Caco-2 (cell line): ENCODE results near the gene MACC1. TPM values are rescaled to one million over a fixed set of nuclear protein-coding genes. Genes with fewer than 3 reads are reported as not detected.

Source experiments
- BruUV-seq: library from RNA; stranded (reverse); fragments of 400-500 nt; replicated peaks from 2 replicates; lab custom pipeline; 2021; lab: Mats Ljungman, UMichigan
- CTCF ChIA-PET: fragments of 300-600 bp; sonication (Branson Sonifier 250); formaldehyde crosslinking; loops from one replicate; lab custom pipeline; 2022; ENCODE audit warnings: antibody characterized with exemption; lab: Charles Lee
- POLR2A ChIA-PET: fragments of 300-600 bp; sonication (Branson Sonifier 250); formaldehyde crosslinking; loops from one replicate; lab custom pipeline; 2022; ENCODE audit warnings: antibody characterized with exemption; lab: Charles Lee
- DNase-seq, 2 experiments: peaks; one replicate each; pipeline versions ENCODE4 v3.0.0 to v3.0.0-alpha.2; 2020 to 2022
- H3K27me3 ChIP-seq: replicated peaks from 2 replicates; pipeline ENCODE4 v1.6.0; 2011; ENCODE audit warnings: low read length; ENCODE audit not compliant: control insufficient read depth, insufficient read depth
- H3K36me3 ChIP-seq: 2 replicates; pipeline ENCODE4 v1.5.1; 2011; ENCODE audit warnings: low read length; ENCODE audit not compliant: control insufficient read depth, insufficient read depth
- H3K4me1 ChIP-seq: fragments of 250-450 bp; sonication (Bioruptor Pico); 2 replicates; pipeline ENCODE4 v1.5.1; 2020; ENCODE audit warnings: mild to moderate bottlenecking
- H3K4me3 ChIP-seq: 2 replicates; pipeline ENCODE4 v1.5.1; 2011; ENCODE audit warnings: low read depth, mild to moderate bottlenecking, control low read depth, low read length
- H3K9me3 ChIP-seq: fragments of 250-450 bp; sonication (Bioruptor Pico); 2 replicates; pipeline ENCODE4 v1.5.1; 2020; ENCODE audit warnings: mild to moderate bottlenecking, moderate library complexity
- H3K27ac Mint-ChIP-seq: one replicate; pipeline ENCODE4 v1.8.0; 2022; ENCODE audit warnings: mixed read lengths; ENCODE audit not compliant: unreplicated experiment
- H3K27me3 Mint-ChIP-seq: one replicate; pipeline ENCODE4 v1.8.0; 2022; ENCODE audit warnings: mixed read lengths; ENCODE audit not compliant: insufficient read depth, unreplicated experiment
- H3K36me3 Mint-ChIP-seq: one replicate; pipeline ENCODE4 v1.8.0; 2022; ENCODE audit warnings: mild to moderate bottlenecking, mixed read lengths; ENCODE audit not compliant: insufficient read depth, unreplicated experiment
- H3K4me1 Mint-ChIP-seq: one replicate; pipeline ENCODE4 v1.8.0; 2022; ENCODE audit warnings: low read depth, mixed read lengths; ENCODE audit not compliant: unreplicated experiment
- H3K4me3 Mint-ChIP-seq: one replicate; pipeline ENCODE4 v1.8.0; 2022; ENCODE audit warnings: mild to moderate bottlenecking, moderate library complexity, mixed read lengths; ENCODE audit not compliant: unreplicated experiment
- H3K9me3 Mint-ChIP-seq: one replicate; pipeline ENCODE4 v1.8.0; 2022; ENCODE audit warnings: mixed read lengths; ENCODE audit not compliant: unreplicated experiment
- intact Hi-C: fragments of 100-400 bp; cut with micrococcal nuclease; formaldehyde crosslinking; loops from one replicate; pipeline ENCODE4 v1.10.0; 2022; ENCODE audit not compliant: unreplicated experiment
- total RNA-seq: library from RNA; stranded (reverse); gene quantifications from 2 replicates; pipeline ENCODE4 v1.2.3, GENCODE V29; 2022
- TF ChIP-seq, protein P1 (sequence below), 2 experiments: fragments of 200-600 bp in 1 of 2; IDR thresholded peaks; 1 replicate in 1 of 2; 2 replicates in 1 of 2; pipeline versions ENCODE4 v1.5.1 to v1.8.0; 2011 to 2022; ENCODE audit warnings: antibody characterized with exemption in 1 of 2, control low read depth in 1 of 2, inconsistent platforms in 1 of 2, low read depth in 1 of 2, low read length in 1 of 2, mild to moderate bottlenecking in 1 of 2, moderate library complexity in 1 of 2; ENCODE audit not compliant: insufficient read depth in 1 of 2, severe bottlenecking in 1 of 2, unreplicated experiment in 1 of 2

MACC1 gene
- total RNA-seq, 1 experiment from 2014 or later, result 87.7 TPM

DNA sequence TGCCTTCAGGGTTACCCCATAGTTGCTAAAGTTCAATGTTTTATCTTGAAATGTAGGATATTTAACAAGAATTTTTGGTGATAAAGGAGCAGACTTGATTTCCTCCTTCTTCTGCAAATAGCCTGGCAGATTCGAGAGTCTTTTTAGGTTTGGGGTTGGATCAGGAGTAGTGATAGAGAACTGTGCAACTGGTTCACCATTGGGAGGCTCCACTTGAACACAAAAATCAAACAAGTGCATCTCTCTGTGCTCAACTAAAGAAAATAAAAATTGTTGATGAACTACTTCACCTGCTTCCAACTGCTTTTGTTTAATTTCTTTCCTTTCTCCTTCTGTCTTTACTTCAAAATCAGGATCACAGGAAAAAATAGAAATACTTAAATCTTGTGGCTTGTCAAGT is 58.5 kb downstream of the MACC1 start:
- ChIA-PET POLR2A (no interaction called here), CTCF (interaction anchor here (1.1 to 2.2 kb wide), 2 partner anchors 176 to 411 kb away, joined by 3 to 6 read pairs; no protein-coding TSS in a partner anchor)
- peak in 1 of 2 experiments; percentile 10 for DNase-seq
- BruUV-seq, result TSS peak; percentile 27
- Mint-ChIP-seq H3K27ac (peak overlapping the region; percentile 66), H3K36me3 (peaks cover 80% of the 10 kb centered on the region), H3K4me3 (peak overlapping the region; percentile 25), H3K27me3 (no peaks in the 10 kb centered on the region), H3K9me3 (no peaks in the 10 kb centered on the region), H3K4me1 (peaks cover 16% of the 10 kb centered on the region)
- TF ChIP-seq, protein P1, sequence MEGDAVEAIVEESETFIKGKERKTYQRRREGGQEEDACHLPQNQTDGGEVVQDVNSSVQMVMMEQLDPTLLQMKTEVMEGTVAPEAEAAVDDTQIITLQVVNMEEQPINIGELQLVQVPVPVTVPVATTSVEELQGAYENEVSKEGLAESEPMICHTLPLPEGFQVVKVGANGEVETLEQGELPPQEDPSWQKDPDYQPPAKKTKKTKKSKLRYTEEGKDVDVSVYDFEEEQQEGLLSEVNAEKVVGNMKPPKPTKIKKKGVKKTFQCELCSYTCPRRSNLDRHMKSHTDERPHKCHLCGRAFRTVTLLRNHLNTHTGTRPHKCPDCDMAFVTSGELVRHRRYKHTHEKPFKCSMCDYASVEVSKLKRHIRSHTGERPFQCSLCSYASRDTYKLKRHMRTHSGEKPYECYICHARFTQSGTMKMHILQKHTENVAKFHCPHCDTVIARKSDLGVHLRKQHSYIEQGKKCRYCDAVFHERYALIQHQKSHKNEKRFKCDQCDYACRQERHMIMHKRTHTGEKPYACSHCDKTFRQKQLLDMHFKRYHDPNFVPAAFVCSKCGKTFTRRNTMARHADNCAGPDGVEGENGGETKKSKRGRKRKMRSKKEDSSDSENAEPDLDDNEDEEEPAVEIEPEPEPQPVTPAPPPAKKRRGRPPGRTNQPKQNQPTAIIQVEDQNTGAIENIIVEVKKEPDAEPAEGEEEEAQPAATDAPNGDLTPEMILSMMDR (IDR thresholded peaks at IDR 0.05; ENCODE audit: insufficient read depth in 1 of 2, low read depth in 1 of 2, low read length in 1 of 2, severe bottlenecking in 1 of 2, unreplicated experiment in 1 of 2), result no peak
- Histone ChIP-seq H3K9me3 (no peaks in the 10 kb centered on the region), H3K4me3 (no peak overlapping the region), H3K27me3 (no peaks in the 10 kb centered on the region), H3K4me1 (peaks cover 15% of the 10 kb centered on the region; the same call in 1 of the 2 replicates), H3K36me3 (peaks cover 2% of the 10 kb centered on the region; the same call in 1 of the 2 replicates)
- intact Hi-C loops, result loop anchor here (1.0 to 5.0 kb wide), 4 partner anchors 60 to 439 kb away; no protein-coding TSS in a partner anchor

DNA sequence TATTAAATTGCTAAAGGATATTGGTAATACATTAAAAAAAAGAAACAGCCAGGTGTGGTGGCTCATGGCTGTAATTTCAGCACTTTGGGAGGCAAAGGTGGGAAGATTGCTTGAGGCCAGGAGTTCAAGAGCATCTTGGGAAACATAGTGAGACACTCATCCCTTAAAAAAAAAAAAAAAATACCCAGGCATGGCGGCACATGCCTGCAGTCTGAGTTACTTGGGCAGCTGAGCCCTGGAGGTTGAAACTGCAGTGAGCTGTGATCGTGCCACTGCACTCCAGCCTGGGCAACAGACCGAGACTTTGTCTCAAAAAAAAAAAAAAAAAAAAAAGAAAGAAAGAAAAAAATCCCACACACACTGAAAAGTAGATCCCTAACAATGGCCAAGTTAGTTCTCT is 59.7 kb downstream of the MACC1 start:
- H3K4me1 Mint-ChIP-seq, result peaks cover 28% of the 10 kb centered on the region
- no peaks in the 10 kb centered on the region for H3K27me3 ChIP-seq
- no peak overlapping the region for H3K4me3 Mint-ChIP-seq
- H3K36me3 ChIP-seq, result peaks cover under 1% of the 10 kb centered on the region; the same call in 1 of the 2 replicates
- ChIA-PET POLR2A (no interaction called here), CTCF (interaction anchor here (2.2 kb wide), 1 partner anchor 175 kb away, joined by 6 read pairs; no protein-coding TSS in a partner anchor)
- H3K9me3 ChIP-seq, result no peaks in the 10 kb centered on the region
- H3K9me3 Mint-ChIP-seq, result no peaks in the 10 kb centered on the region
- peaks cover 19% of the 10 kb centered on the region; the same call in 1 of the 2 replicates for H3K4me1 ChIP-seq
- no peaks in the 10 kb centered on the region for H3K27me3 Mint-ChIP-seq
- H3K4me3 ChIP-seq, result no peak overlapping the region
- H3K27ac Mint-ChIP-seq, result no peak overlapping the region
- peaks cover 80% of the 10 kb centered on the region for H3K36me3 Mint-ChIP-seq
- no TSS peak for BruUV-seq
- TF ChIP-seq, protein P1 (IDR thresholded peaks at IDR 0.05; ENCODE audit: insufficient read depth in 1 of 2, low read depth in 1 of 2, low read length in 1 of 2, severe bottlenecking in 1 of 2, unreplicated experiment in 1 of 2), result no peak
- DNase-seq, result no peak
- intact Hi-C loops, result loop anchor here (5.0 kb wide), 2 partner anchors 410 to 440 kb away; no protein-coding TSS in a partner anchor

DNA sequence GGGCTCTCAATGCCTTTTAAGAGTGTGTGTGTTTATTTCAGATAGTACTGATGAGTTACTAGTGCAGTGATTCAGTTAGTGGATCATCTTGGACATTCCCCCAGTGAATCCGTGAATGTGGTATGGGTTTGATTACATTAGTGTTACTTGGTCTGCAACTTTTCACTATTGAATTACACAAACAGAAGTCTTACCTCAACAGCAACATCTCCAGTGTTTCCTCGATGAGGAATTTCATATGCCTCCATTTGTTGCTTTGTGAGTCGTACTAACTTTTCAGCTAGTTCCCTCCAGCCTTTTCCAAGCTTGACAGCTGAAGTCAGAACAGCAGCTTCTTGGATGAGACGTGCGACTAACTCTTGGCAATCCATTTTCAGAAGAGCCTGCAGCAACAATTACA is 63.2 kb downstream of the MACC1 start:
- peak overlapping the region; percentile 54 for H3K27ac Mint-ChIP-seq
- peaks cover 94% of the 10 kb centered on the region for H3K36me3 Mint-ChIP-seq
- Histone ChIP-seq H3K9me3 (no peaks in the 10 kb centered on the region), H3K36me3 (peaks cover 4% of the 10 kb centered on the region), H3K27me3 (no peaks in the 10 kb centered on the region), H3K4me1 (peaks cover 28% of the 10 kb centered on the region; the same call in 1 of the 2 replicates), H3K4me3 (no peak overlapping the region)
- no peak for DNase-seq
- no peaks in the 10 kb centered on the region for H3K9me3 Mint-ChIP-seq
- ChIA-PET POLR2A (interaction anchor here (0.5 kb wide), 1 partner anchor 58 kb away, joined by 4 read pairs; no protein-coding TSS in a partner anchor), CTCF (no interaction called here)
- H3K27me3 Mint-ChIP-seq, result no peaks in the 10 kb centered on the region
- TF ChIP-seq, protein P1 (IDR thresholded peaks at IDR 0.05; ENCODE audit: insufficient read depth in 1 of 2, low read depth in 1 of 2, low read length in 1 of 2, severe bottlenecking in 1 of 2, unreplicated experiment in 1 of 2), result no peak
- intact Hi-C loops, result no loop called here
- H3K4me3 Mint-ChIP-seq, result no peak overlapping the region
- BruUV-seq, result no TSS peak
- H3K4me1 Mint-ChIP-seq, result peaks cover 43% of the 10 kb centered on the region
